Adrenal gland (tissue), 12 donors: ENCODE results near the gene MGAT4A. TPM values are rescaled to one million over a fixed set of nuclear protein-coding genes. Genes with fewer than 3 reads are reported as not detected.

Source experiments
- DNase-seq, 7 donors: peaks; one replicate each; pipeline ENCODE4 v3.0.0-alpha.2; 2019 to 2020
- H3K27ac ChIP-seq, 5 donors: fragments of 200-600 bp; sonication (generic) in 4 of 5; 1 replicate in 3 of 5; 2 replicates in 2 of 5; pipeline versions ENCODE4 v1.5.1 to v1.8.0; 2016 to 2020; ENCODE audit warnings: mild to moderate bottlenecking in 1 of 5
- H3K27me3 ChIP-seq: fragments of 200-600 bp; 2 replicates; pipeline ENCODE4 v1.8.0; 2021
- H3K36me3 ChIP-seq, 2 donors: fragments of 200-600 bp; replicated peaks in 1 of 2; 1 replicate in 1 of 2; 2 replicates in 1 of 2; pipeline versions ENCODE4 v1.5.1 to v1.8.0; 2018 to 2022
- H3K4me1 ChIP-seq, 2 donors: fragments of 200-600 bp; replicated peaks in 1 of 2; 1 replicate in 1 of 2; 2 replicates in 1 of 2; pipeline versions ENCODE4 v1.5.1 to v1.8.0; 2018 to 2021
- H3K4me3 ChIP-seq, 4 donors: fragments of 200-600 bp; sonication (generic) in 3 of 4; one replicate each; pipeline ENCODE4 v1.5.1; 2016 to 2018
- H3K9me3 ChIP-seq, 3 donors: fragments of 200-600 bp; sonication (generic) in 1 of 3; replicated peaks in 1 of 3; 1 replicate in 2 of 3; 2 replicates in 1 of 3; pipeline versions ENCODE4 v1.5.1 to v1.8.0; 2016 to 2021
- CTCF ChIP-seq, 6 experiments: fragments of 450-650 bp in 4 of 6; fragments of 200-600 bp in 2 of 6; sonication (generic) in 1 of 6; IDR thresholded peaks; 1 replicate in 5 of 6; 2 replicates in 1 of 6; pipeline versions ENCODE4 v1.5.1 to v1.8.0; 2016 to 2021; ENCODE audit warnings: antibody characterized with exemption in 6 of 6, mild to moderate bottlenecking in 2 of 6, moderate library complexity in 1 of 6
- POLR2A ChIP-seq, 2 donors: fragments of 450-650 bp; IDR thresholded peaks; one replicate each; pipeline ENCODE4 v1.6.1; 2017; ENCODE audit warnings: antibody characterized with exemption in 2 of 2, mild to moderate bottlenecking in 2 of 2, moderate library complexity in 1 of 2
- WGBS, 4 donors: extraction: QIAGEN DNeasy Blood & Tissue Kit in 2 of 4; methylation state at CpG; one replicate each; pipeline versions ENCODE4 v1.1.5 to v1.1.7; 2013 to 2017; 5-methylcytosine and 5-hydroxymethylcytosine counted together
- intact Hi-C, 2 donors: fragments of 100-400 bp; cut with DNase I; formaldehyde crosslinking; loops; one replicate each; pipeline versions ENCODE4 v1.14.1 to v1.15.0; 2022 to 2023
- polyA plus RNA-seq, 3 donors: library from polyadenylated mRNA; stranded (reverse); fragments of 200-250 nt in 2 of 3; fragments of 350-450 nt in 1 of 3; fragmentation: Illumina TruSeq in 1 of 3; extraction: RNeasy Lipid Tissue Mini Kit (QIAGEN cat#74804) in 1 of 3; gene quantifications; one replicate each; pipeline ENCODE4 v1.2.3, GENCODE V29; 2013 to 2014
- total RNA-seq, 9 donors: library from RNA; depleted of rRNA in 4 of 9; stranded (reverse); fragments of >200 nt in 4 of 9; fragments of 120-200 nt in 1 of 9; fragmentation: NEBNext Ultra II Directional in 1 of 9; extraction: Animal tissue kit (Norgen Biotek cat#: 25700) in 1 of 9; gene quantifications; one replicate each; pipeline versions ENCODE4 v1.1.0 to v1.2.4, GENCODE V29; 2013 to 2023
- donor health status: healthy with polysubstance abuse.
- donor health status: Bipolar disorder and iron deficiency.
- donor health status: DM: yes; HTN: yes; CAD: no.
- donor health status: DM: no; HTN: no; CAD: no.
- donor health status: DM: no; HTN: no; CAD: no.
- donor health status: DM: yes; HTN: yes; CAD: no.

MGAT4A gene
- total and polyA plus RNA-seq, 12 donors: 5.2 to 34.4 (median 18.7) TPM

GRCh38 chr2:98777710-98778109, 46.8 kb upstream of the MGAT4A start:
- 92 to 100% (median 94%) methylated on average over 1 of the region's 1 CpG for WGBS, 4 donors
- Histone ChIP-seq H3K4me1 (no peaks in the 10 kb centered on the region), H3K27ac (no peak overlapping the region), H3K4me3 (no peak overlapping the region), H3K27me3 (no peaks in the 10 kb centered on the region), H3K9me3 (no peaks in the 10 kb centered on the region), H3K36me3 (no peaks in the 10 kb centered on the region)
- no peak for TF ChIP-seq CTCF (IDR thresholded peaks at IDR 0.05)
- TF ChIP-seq POLR2A (IDR thresholded peaks at IDR 0.05): no peak
- DNase-seq: no peak
- intact Hi-C loops: no loop called here

- WGBS, 4 donors: 91 to 95% (median 92%) methylated on average over 6 of the region's 6 CpGs
- intact Hi-C loops: no loop called here
- no peaks in the 10 kb centered on the region for H3K36me3 ChIP-seq
Measured at GRCh38 chr2:98777076-98777475, 46.1 kb upstream of the MGAT4A start.

GRCh38 chr2:98776136-98776535, 45.2 kb upstream of the MGAT4A start:
- no peak overlapping the region for H3K27ac ChIP-seq
- 70 to 89% (median 80%) methylated on average over 1 of the region's 1 CpG for WGBS, 4 donors
- H3K9me3 ChIP-seq: no peaks in the 10 kb centered on the region
- no peaks in the 10 kb centered on the region for H3K27me3 ChIP-seq
- no peak for DNase-seq
- no peak for TF ChIP-seq CTCF (IDR thresholded peaks at IDR 0.05)
- no peak for TF ChIP-seq POLR2A (IDR thresholded peaks at IDR 0.05)
- H3K4me1 ChIP-seq: no peaks in the 10 kb centered on the region
- no peaks in the 10 kb centered on the region for H3K36me3 ChIP-seq
- intact Hi-C loops: no loop called here
- H3K4me3 ChIP-seq: no peak overlapping the region

More at GRCh38 chr2:98777076-98777475, 46.1 kb upstream of the MGAT4A start:
- TF ChIP-seq CTCF (IDR thresholded peaks at IDR 0.05): no peak
- TF ChIP-seq POLR2A (IDR thresholded peaks at IDR 0.05): no peak
- Histone ChIP-seq H3K4me1 (no peaks in the 10 kb centered on the region), H3K9me3 (no peaks in the 10 kb centered on the region), H3K27ac (no peak overlapping the region), H3K4me3 (no peak overlapping the region), H3K27me3 (no peaks in the 10 kb centered on the region)
- DNase-seq: no peak

GRCh38 chr2:98775146-98775986, 44.4 kb upstream of the MGAT4A start:
- Histone ChIP-seq H3K9me3 (no peaks in the 10 kb centered on the region), H3K4me3 (no peak overlapping the region), H3K36me3 (no peaks in the 10 kb centered on the region), H3K4me1 (no peaks in the 10 kb centered on the region), H3K27ac (no peak overlapping the region), H3K27me3 (no peaks in the 10 kb centered on the region)
- intact Hi-C loops: no loop called here
- 75 to 81% (median 80%) methylated on average over 10 to 20 of the region's 20 CpGs for WGBS, 4 donors
- no peak for DNase-seq
- no peak for TF ChIP-seq CTCF (IDR thresholded peaks at IDR 0.05)
- no peak for TF ChIP-seq POLR2A (IDR thresholded peaks at IDR 0.05)
